Adrenal gland (tissue), 12 donors: ENCODE measurements around the gene FTSJ3. TPM values are rescaled to one million over a fixed set of nuclear protein-coding genes. Genes with fewer than 3 reads are reported as not detected.

ENCODE experiments used
- DNase-seq, 7 donors: peaks; one replicate each; pipeline ENCODE4 v3.0.0-alpha.2; 2019 to 2020
- H3K27ac ChIP-seq, 5 donors: fragments of 200-600 bp; sonication (generic) in 4 of 5; 1 replicate in 3 of 5; 2 replicates in 2 of 5; pipeline versions ENCODE4 v1.5.1 to v1.8.0; 2016 to 2020; ENCODE audit warnings: mild to moderate bottlenecking in 1 of 5
- H3K27me3 ChIP-seq: fragments of 200-600 bp; 2 replicates; pipeline ENCODE4 v1.8.0; 2021
- H3K36me3 ChIP-seq, 2 donors: fragments of 200-600 bp; replicated peaks in 1 of 2; 1 replicate in 1 of 2; 2 replicates in 1 of 2; pipeline versions ENCODE4 v1.5.1 to v1.8.0; 2018 to 2022
- H3K4me1 ChIP-seq, 2 donors: fragments of 200-600 bp; replicated peaks in 1 of 2; 1 replicate in 1 of 2; 2 replicates in 1 of 2; pipeline versions ENCODE4 v1.5.1 to v1.8.0; 2018 to 2021
- H3K4me3 ChIP-seq, 4 donors: fragments of 200-600 bp; sonication (generic) in 3 of 4; one replicate each; pipeline ENCODE4 v1.5.1; 2016 to 2018
- H3K9me3 ChIP-seq, 3 donors: fragments of 200-600 bp; sonication (generic) in 1 of 3; replicated peaks in 1 of 3; 1 replicate in 2 of 3; 2 replicates in 1 of 3; pipeline versions ENCODE4 v1.5.1 to v1.8.0; 2016 to 2021
- POLR2A ChIP-seq, 2 donors: fragments of 450-650 bp; IDR thresholded peaks; one replicate each; pipeline ENCODE4 v1.6.1; 2017; ENCODE audit warnings: antibody characterized with exemption in 2 of 2, mild to moderate bottlenecking in 2 of 2, moderate library complexity in 1 of 2
- WGBS, 4 donors: extraction: QIAGEN DNeasy Blood & Tissue Kit in 2 of 4; methylation state at CpG; one replicate each; pipeline versions ENCODE4 v1.1.5 to v1.1.7; 2013 to 2017; 5-methylcytosine and 5-hydroxymethylcytosine counted together
- intact Hi-C, 2 donors: fragments of 100-400 bp; cut with DNase I; formaldehyde crosslinking; loops; one replicate each; pipeline versions ENCODE4 v1.14.1 to v1.15.0; 2022 to 2023
- polyA plus RNA-seq, 3 donors: library from polyadenylated mRNA; stranded (reverse); fragments of 200-250 nt in 2 of 3; fragments of 350-450 nt in 1 of 3; fragmentation: Illumina TruSeq in 1 of 3; extraction: RNeasy Lipid Tissue Mini Kit (QIAGEN cat#74804) in 1 of 3; gene quantifications; one replicate each; pipeline ENCODE4 v1.2.3, GENCODE V29; 2013 to 2014
- total RNA-seq, 9 donors: library from RNA; depleted of rRNA in 4 of 9; stranded (reverse); fragments of >200 nt in 4 of 9; fragments of 120-200 nt in 1 of 9; fragmentation: NEBNext Ultra II Directional in 1 of 9; extraction: Animal tissue kit (Norgen Biotek cat#: 25700) in 1 of 9; gene quantifications; one replicate each; pipeline versions ENCODE4 v1.1.0 to v1.2.4, GENCODE V29; 2013 to 2023
- TF ChIP-seq, protein P1 (sequence below), 6 experiments: fragments of 450-650 bp in 4 of 6; fragments of 200-600 bp in 2 of 6; sonication (generic) in 1 of 6; IDR thresholded peaks; 1 replicate in 5 of 6; 2 replicates in 1 of 6; pipeline versions ENCODE4 v1.5.1 to v1.8.0; 2016 to 2021; ENCODE audit warnings: antibody characterized with exemption in 6 of 6, mild to moderate bottlenecking in 2 of 6, moderate library complexity in 1 of 6
- donor health status: healthy with polysubstance abuse.
- donor health status: Bipolar disorder and iron deficiency.
- donor health status: DM: yes; HTN: yes; CAD: no.
- donor health status: DM: no; HTN: no; CAD: no.
- donor health status: DM: no; HTN: no; CAD: no.
- donor health status: DM: yes; HTN: yes; CAD: no.

Gene FTSJ3
- total and polyA plus RNA-seq, 12 donors, result 19.4 to 56.1 (median 43.2) TPM

DNA sequence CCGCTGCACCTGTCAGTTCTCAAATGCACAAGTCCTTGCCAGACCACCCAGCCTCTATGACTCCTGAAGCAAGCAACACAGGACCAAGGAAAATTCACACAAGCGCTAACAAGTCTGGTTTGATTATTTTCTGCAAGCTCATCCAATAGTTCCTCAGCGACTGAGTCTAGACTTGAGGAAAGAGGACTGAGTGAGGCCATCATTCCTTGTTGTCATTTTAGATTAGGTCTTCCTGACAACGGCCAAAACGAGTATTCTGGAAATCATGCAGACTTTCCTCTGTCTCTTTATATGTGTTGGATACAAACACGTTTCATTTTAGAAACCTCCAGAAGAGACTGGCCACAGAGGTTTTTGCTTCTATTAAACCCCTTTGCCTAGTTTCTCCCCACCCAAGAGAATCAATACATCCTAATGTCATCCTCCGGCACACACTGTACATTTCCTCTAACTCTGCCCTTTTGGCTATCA lies 54.6 kb downstream of the FTSJ3 start:
- 2 to 7% (median 5%) methylated on average over 7 of the region's 7 CpGs for WGBS, 4 donors
- no peaks in the 10 kb centered on the region for H3K27me3 ChIP-seq
- intact Hi-C loops, result no loop called here
- H3K36me3 ChIP-seq, result peaks cover 0 to 4% of the 10 kb centered on the region in 2 donors
- peaks cover 34 to 52% of the 10 kb centered on the region in 2 donors for H3K4me1 ChIP-seq
- no peak for TF ChIP-seq POLR2A (IDR thresholded peaks at IDR 0.05)
- TF ChIP-seq, protein P1, sequence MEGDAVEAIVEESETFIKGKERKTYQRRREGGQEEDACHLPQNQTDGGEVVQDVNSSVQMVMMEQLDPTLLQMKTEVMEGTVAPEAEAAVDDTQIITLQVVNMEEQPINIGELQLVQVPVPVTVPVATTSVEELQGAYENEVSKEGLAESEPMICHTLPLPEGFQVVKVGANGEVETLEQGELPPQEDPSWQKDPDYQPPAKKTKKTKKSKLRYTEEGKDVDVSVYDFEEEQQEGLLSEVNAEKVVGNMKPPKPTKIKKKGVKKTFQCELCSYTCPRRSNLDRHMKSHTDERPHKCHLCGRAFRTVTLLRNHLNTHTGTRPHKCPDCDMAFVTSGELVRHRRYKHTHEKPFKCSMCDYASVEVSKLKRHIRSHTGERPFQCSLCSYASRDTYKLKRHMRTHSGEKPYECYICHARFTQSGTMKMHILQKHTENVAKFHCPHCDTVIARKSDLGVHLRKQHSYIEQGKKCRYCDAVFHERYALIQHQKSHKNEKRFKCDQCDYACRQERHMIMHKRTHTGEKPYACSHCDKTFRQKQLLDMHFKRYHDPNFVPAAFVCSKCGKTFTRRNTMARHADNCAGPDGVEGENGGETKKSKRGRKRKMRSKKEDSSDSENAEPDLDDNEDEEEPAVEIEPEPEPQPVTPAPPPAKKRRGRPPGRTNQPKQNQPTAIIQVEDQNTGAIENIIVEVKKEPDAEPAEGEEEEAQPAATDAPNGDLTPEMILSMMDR (IDR thresholded peaks at IDR 0.05), result no peak
- peak overlapping the region; percentile 91 to 99 (median 97) for H3K27ac ChIP-seq
- peak in 1 of 7 donors; percentile 14 for DNase-seq
- H3K4me3 ChIP-seq, result peak overlapping the region in 3 of 4 donors; percentile 63 to 86 (median 76)
- H3K9me3 ChIP-seq, result no peaks in the 10 kb centered on the region

Other genes with a start within 250 kb of the FTSJ3 start
- 10 to 100 TPM; 16.2 to 29.0 (median 25.9) TPM for gene TACO1, start 226.8 kb downstream of the FTSJ3 start, total RNA-seq
- 10 to 100 TPM; 15.4 to 32.1 (median 19.1) TPM for gene TACO1, start 226.8 kb downstream of the FTSJ3 start, polyA plus RNA-seq
- gene MAP3K3, start 205.2 kb downstream of the FTSJ3 start, total RNA-seq, result 10 to 100 TPM; 16.5 to 47.1 (median 36.6) TPM
- 10 to 100 TPM; 11.6 to 32.3 (median 15.6) TPM for gene MAP3K3, start 205.2 kb downstream of the FTSJ3 start, polyA plus RNA-seq
- gene LIMD2, start 127.5 kb downstream of the FTSJ3 start, total RNA-seq, result 10 to 100 TPM in 7 of 9 donors, 1 to 10 TPM in 2; 6.3 to 20.1 (median 11.9) TPM
- 10 to 100 TPM in 2 of 3 donors, 1 to 10 TPM in 1; 2.5 to 76.3 (median 34.6) TPM for gene LIMD2, start 127.5 kb downstream of the FTSJ3 start, polyA plus RNA-seq
- 10 to 100 TPM; 16.7 to 91.1 (median 37.4) TPM for gene STRADA, start 85.9 kb downstream of the FTSJ3 start, total RNA-seq
- gene STRADA, start 85.9 kb downstream of the FTSJ3 start, polyA plus RNA-seq, result 10 to 100 TPM; 34.5 to 67.6 (median 53.9) TPM
- gene CCDC47, start 54.1 kb downstream of the FTSJ3 start, total RNA-seq, result 100 to 1,000 TPM in 4 of 9 donors, 10 to 100 TPM in 5; 46.8 to 148 (median 98.1) TPM
- gene CCDC47, start 54.1 kb downstream of the FTSJ3 start, polyA plus RNA-seq, result 100 to 1,000 TPM in 1 of 3 donors, 10 to 100 TPM in 2; 24.2 to 216 (median 29.0) TPM
- gene DDX42, start 53.5 kb downstream of the FTSJ3 start, total RNA-seq, result 10 to 100 TPM; 45.0 to 99.8 (median 82.5) TPM
- 100 to 1,000 TPM in 1 of 3 donors, 10 to 100 TPM in 2; 80.3 to 109 (median 88.8) TPM for gene DDX42, start 53.5 kb downstream of the FTSJ3 start, polyA plus RNA-seq
- gene PSMC5, start 232 bp downstream of the FTSJ3 start, total RNA-seq, result 100 to 1,000 TPM in 5 of 9 donors, 10 to 100 TPM in 4; 64.1 to 167 (median 125) TPM
- 100 to 1,000 TPM; 232 to 273 (median 247) TPM for gene PSMC5, start 232 bp downstream of the FTSJ3 start, polyA plus RNA-seq
- 100 to 1,000 TPM in 4 of 9 donors, 10 to 100 TPM in 5; 41.9 to 185 (median 85.0) TPM for gene SMARCD2, start 15.0 kb upstream of the FTSJ3 start, total RNA-seq
- 10 to 100 TPM; 43.1 to 53.7 (median 52.7) TPM for gene SMARCD2, start 15.0 kb upstream of the FTSJ3 start, polyA plus RNA-seq
- under 1 TPM in 1 of 9 donors, not detected in 8; 0.61 TPM for gene CSH2, start 46.0 kb upstream of the FTSJ3 start, total RNA-seq
- not detected for gene CSH2, start 46.0 kb upstream of the FTSJ3 start, polyA plus RNA-seq
- gene GH2, start 54.3 kb upstream of the FTSJ3 start, total RNA-seq, result not detected
- not detected for gene GH2, start 54.3 kb upstream of the FTSJ3 start, polyA plus RNA-seq
- 1 to 10 TPM in 1 of 9 donors, not detected in 8; 1.4 TPM for gene CSH1, start 68.9 kb upstream of the FTSJ3 start, total RNA-seq
- gene CSH1, start 68.9 kb upstream of the FTSJ3 start, polyA plus RNA-seq, result not detected
- not detected for gene CSHL1, start 83.6 kb upstream of the FTSJ3 start, total RNA-seq
- not detected for gene CSHL1, start 83.6 kb upstream of the FTSJ3 start, polyA plus RNA-seq
- not detected for gene GH1, start 91.2 kb upstream of the FTSJ3 start, total RNA-seq
- not detected for gene GH1, start 91.2 kb upstream of the FTSJ3 start, polyA plus RNA-seq
- 1 to 10 TPM in 7 of 9 donors, under 1 TPM in 1, not detected in 1; 0.69 to 4.5 (median 2.2) TPM for gene CD79B, start 104.7 kb upstream of the FTSJ3 start, total RNA-seq
- gene CD79B, start 104.7 kb upstream of the FTSJ3 start, polyA plus RNA-seq, result 1 to 10 TPM; 1.7 to 3.0 (median 2.5) TPM
- gene SCN4A, start 145.3 kb upstream of the FTSJ3 start, total RNA-seq, result 1 to 10 TPM in 8 of 9 donors, under 1 TPM in 1; 0.30 to 4.2 (median 1.5) TPM
- 1 to 10 TPM in 2 of 3 donors, under 1 TPM in 1; 0.42 to 1.9 (median 1.4) TPM for gene SCN4A, start 145.3 kb upstream of the FTSJ3 start, polyA plus RNA-seq
- 1 to 10 TPM in 1 of 9 donors, under 1 TPM in 6, not detected in 2; 0.26 to 1.8 (median 0.57) TPM for gene PRR29, start 170.7 kb upstream of the FTSJ3 start, total RNA-seq
- gene PRR29, start 170.7 kb upstream of the FTSJ3 start, polyA plus RNA-seq, result under 1 TPM; 0.05 to 0.72 (median 0.71) TPM
- gene ICAM2, start 193.0 kb upstream of the FTSJ3 start, total RNA-seq, result 10 to 100 TPM; 16.6 to 42.2 (median 18.7) TPM
- gene ICAM2, start 193.0 kb upstream of the FTSJ3 start, polyA plus RNA-seq, result 10 to 100 TPM in 2 of 3 donors, 1 to 10 TPM in 1; 9.6 to 40.5 (median 35.0) TPM